ENCODE measurements around the gene CYTH1.

DNA sequence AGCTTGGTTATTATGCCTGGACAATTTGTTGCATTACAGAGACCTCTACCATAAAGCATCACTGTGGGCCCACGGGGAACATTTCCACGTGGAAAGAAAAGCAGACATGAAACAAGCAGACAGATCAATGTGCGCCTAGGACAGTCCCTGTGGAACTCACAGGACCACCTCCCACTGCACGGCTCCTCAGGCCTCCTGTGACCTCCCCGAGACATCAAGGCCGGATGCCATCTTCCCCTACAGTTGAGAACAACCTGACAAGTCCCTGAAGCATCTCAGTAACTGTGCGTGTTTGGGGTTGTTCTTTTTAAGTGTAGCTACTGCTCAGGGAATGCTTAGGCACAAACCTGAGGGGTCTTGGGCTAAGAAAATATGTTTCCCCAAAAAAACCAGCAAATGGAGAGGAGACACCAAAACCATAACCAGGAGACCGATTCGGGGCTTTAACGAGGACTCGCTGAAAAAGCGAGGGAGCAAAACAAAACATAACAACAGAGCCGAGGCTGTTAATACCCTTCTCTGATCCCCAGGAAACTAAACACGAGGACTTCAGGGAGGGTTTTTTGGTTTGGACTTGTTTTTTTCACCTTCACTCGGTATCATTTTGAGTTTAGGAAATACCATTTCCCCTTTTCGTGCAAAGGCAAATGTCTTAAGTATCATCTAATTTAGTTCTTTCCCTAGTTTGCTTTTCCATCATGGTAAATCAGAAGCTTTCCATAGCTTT is 87.1 kb downstream of the CYTH1 start:
- TF ChIP-seq EZH2 (IDR thresholded peaks at IDR 0.05) = no peak
- TF ChIP-seq CTCF (IDR thresholded peaks at IDR 0.05 in 2 of 3, conservative IDR thresholded peaks at IDR 0.05 in 1 of 3; ENCODE audit: borderline replicate concordance in 1 of 3, insufficient read depth in 1 of 3, low read depth in 2 of 3, low read length in 2 of 3) = no peak
- TF ChIP-seq REST (IDR thresholded peaks at IDR 0.05; ENCODE audit: low read depth) = no peak
- TF ChIP-seq EZH2phosphoT487 (IDR thresholded peaks at IDR 0.05; ENCODE audit: borderline replicate concordance) = no peak
- TF ChIP-seq POLR2A (IDR thresholded peaks at IDR 0.05; ENCODE audit: borderline replicate concordance, extremely low read depth, insufficient read depth, insufficient read length) = no peak
- no peak for TF ChIP-seq MAX (IDR thresholded peaks at IDR 0.05)
- TF ChIP-seq SP1 (IDR thresholded peaks at IDR 0.05; ENCODE audit: low read depth) = no peak
- TF ChIP-seq RAD21 (IDR thresholded peaks at IDR 0.05; ENCODE audit: low read depth) = no peak
- no peak for TF ChIP-seq ZFX (IDR thresholded peaks at IDR 0.05)
- no peak for TF ChIP-seq JUND (IDR thresholded peaks at IDR 0.05)
- no peak for TF ChIP-seq SIN3A (IDR thresholded peaks at IDR 0.05; ENCODE audit: low read depth)
- TF ChIP-seq SRF (IDR thresholded peaks at IDR 0.05; ENCODE audit: low read depth) = no peak
- no peak for TF ChIP-seq YY1 (IDR thresholded peaks at IDR 0.05; ENCODE audit: extremely low read depth, insufficient replicate concordance, low read depth, low read length)

Measured in HCT116 (cell line).